Liver (tissue), 9 donors: ENCODE results near the gene CNTROB. TPM values are rescaled to one million over a fixed set of nuclear protein-coding genes. Genes with fewer than 3 reads are reported as not detected.
A peak's percentile ranks its signal among the peaks of the same experiment; 100 is the strongest.

Source experiments
- DNase-seq: peaks from one replicate; pipeline ENCODE4 v3.0.0-alpha.2; 2017; ENCODE audit warnings: low spot score
- H3K27ac ChIP-seq, 2 donors: one replicate each; pipeline ENCODE4 v1.7.0; 2013; ENCODE audit warnings: inconsistent platforms in 2 of 2, low read length in 2 of 2, control low read depth in 1 of 2, low read depth in 1 of 2, mild to moderate bottlenecking in 1 of 2
- H3K27me3 ChIP-seq, 4 donors: one replicate each; pipeline versions ENCODE4 v1.6.1 to v1.7.0; 2013; ENCODE audit warnings: low read length in 3 of 4, inconsistent platforms in 1 of 4, mild to moderate bottlenecking in 1 of 4, moderate library complexity in 1 of 4; ENCODE audit not compliant: control insufficient read depth in 4 of 4, insufficient read depth in 4 of 4
- H3K36me3 ChIP-seq, 4 donors: one replicate each; pipeline versions ENCODE4 v1.6.1 to v1.7.0; 2013; ENCODE audit warnings: low read length in 3 of 4, mild to moderate bottlenecking in 3 of 4, low read depth in 1 of 4, moderate library complexity in 1 of 4; ENCODE audit not compliant: control insufficient read depth in 4 of 4, insufficient read depth in 3 of 4
- H3K4me1 ChIP-seq, 4 donors: one replicate each; pipeline versions ENCODE4 v1.6.1 to v1.7.0; 2013; ENCODE audit warnings: low read length in 3 of 4, mild to moderate bottlenecking in 3 of 4, moderate library complexity in 1 of 4; ENCODE audit not compliant: control insufficient read depth in 4 of 4, insufficient read depth in 4 of 4
- H3K4me3 ChIP-seq, 3 donors: one replicate each; pipeline versions ENCODE4 v1.6.1 to v1.7.0; 2013; ENCODE audit warnings: low read length in 3 of 3, control low read depth in 1 of 3, low read depth in 1 of 3, mild to moderate bottlenecking in 1 of 3
- H3K9ac ChIP-seq, 2 donors: one replicate each; pipeline ENCODE4 v1.7.0; 2013; ENCODE audit warnings: low read length in 2 of 2, mild to moderate bottlenecking in 2 of 2, moderate library complexity in 2 of 2, control low read depth in 1 of 2, low read depth in 1 of 2
- H3K9me3 ChIP-seq, 4 donors: one replicate each; pipeline versions ENCODE4 v1.6.1 to v1.7.0; 2013; ENCODE audit warnings: low read length in 3 of 4; ENCODE audit not compliant: control insufficient read depth in 4 of 4
- EGR1 ChIP-seq, 2 donors: IDR thresholded peaks; 2 replicates each; pipeline ENCODE4 v1.6.1; 2016 to 2018; ENCODE audit warnings: antibody characterized with exemption in 2 of 2, low read depth in 2 of 2
- GABPA ChIP-seq, 2 donors: IDR thresholded peaks in 1 of 2; conservative IDR thresholded peaks in 1 of 2; 2 replicates each; pipeline ENCODE4 v1.6.1; 2016; ENCODE audit warnings: antibody characterized with exemption in 2 of 2, mild to moderate bottlenecking in 1 of 2, moderate library complexity in 1 of 2
- HNF4A ChIP-seq, 2 donors: conservative IDR thresholded peaks; 2 replicates each; pipeline ENCODE4 v1.6.1; 2016; ENCODE audit warnings: antibody characterized with exemption in 2 of 2, mild to moderate bottlenecking in 2 of 2
- JUND ChIP-seq, 2 donors: IDR thresholded peaks; 2 replicates each; pipeline ENCODE4 v1.6.1; 2016; ENCODE audit warnings: antibody characterized with exemption in 2 of 2
- NR2F2 ChIP-seq: IDR thresholded peaks from 2 replicates; pipeline ENCODE4 v1.6.1; 2016; ENCODE audit warnings: antibody characterized with exemption
- RAD21 ChIP-seq, 2 donors: IDR thresholded peaks; 2 replicates each; pipeline ENCODE4 v1.6.1; 2016; ENCODE audit warnings: antibody characterized with exemption in 2 of 2, mild to moderate bottlenecking in 2 of 2
- RXRA ChIP-seq, 2 donors: IDR thresholded peaks; 2 replicates each; pipeline ENCODE4 v1.6.1; 2017 to 2018; ENCODE audit warnings: antibody characterized with exemption in 2 of 2, mild to moderate bottlenecking in 1 of 2
- SP1 ChIP-seq: IDR thresholded peaks from 2 replicates; pipeline ENCODE4 v1.6.1; 2018; ENCODE audit warnings: antibody characterized with exemption, mild to moderate bottlenecking
- TAF1 ChIP-seq: conservative IDR thresholded peaks from 2 replicates; pipeline ENCODE4 v1.6.1; 2016; ENCODE audit warnings: antibody characterized with exemption, mild to moderate bottlenecking
- YY1 ChIP-seq: IDR thresholded peaks from 2 replicates; pipeline ENCODE4 v1.6.1; 2016; ENCODE audit warnings: antibody characterized with exemption, mild to moderate bottlenecking
- WGBS: extraction: QIAGEN DNeasy Blood & Tissue Kit; methylation state at CpG from one replicate; pipeline ENCODE4 v1.1.7; 2013; 5-methylcytosine and 5-hydroxymethylcytosine counted together
- polyA plus RNA-seq, 2 donors: library from polyadenylated mRNA; stranded (reverse) in 1 of 2; unstranded in 1 of 2; fragments of 200-250 nt in 1 of 2; fragments of >200 nt in 1 of 2; fragmentation: Nextera tagmentation in 1 of 2; extraction: Ambion mirVana in 1 of 2; gene quantifications; one replicate each; pipeline versions ENCODE4 v1.2.1 to v1.2.3, GENCODE V29; 2013 to 2015
- total RNA-seq, 2 donors: library from RNA; depleted of rRNA; stranded (reverse); fragments of >200 nt; gene quantifications; one replicate each; pipeline ENCODE4 v1.2.3, GENCODE V29; 2014
- TF ChIP-seq, protein P1 (sequence below): IDR thresholded peaks from 2 replicates; pipeline ENCODE4 v1.6.1; 2016; ENCODE audit warnings: antibody characterized with exemption
- TF ChIP-seq, protein P2 (sequence below): IDR thresholded peaks from 2 replicates; pipeline ENCODE4 v1.6.1; 2016; ENCODE audit warnings: antibody characterized with exemption, mild to moderate bottlenecking
- TF ChIP-seq, protein P3 (sequence below): IDR thresholded peaks from 2 replicates; pipeline ENCODE4 v1.6.1; 2016; ENCODE audit warnings: antibody characterized with exemption
- TF ChIP-seq, protein P4 (sequence below): IDR thresholded peaks from 2 replicates; pipeline ENCODE4 v1.6.1; 2016; ENCODE audit warnings: antibody characterized with exemption
- donor health status: healthy.
- donor health status: healthy.
- donor health status: healthy.
- donor health status: healthy.
- donor health status: healthy.

Gene CNTROB
- total and polyA plus RNA-seq, 4 donors, result 2.2 to 12.0 (median 8.6) TPM

DNA sequence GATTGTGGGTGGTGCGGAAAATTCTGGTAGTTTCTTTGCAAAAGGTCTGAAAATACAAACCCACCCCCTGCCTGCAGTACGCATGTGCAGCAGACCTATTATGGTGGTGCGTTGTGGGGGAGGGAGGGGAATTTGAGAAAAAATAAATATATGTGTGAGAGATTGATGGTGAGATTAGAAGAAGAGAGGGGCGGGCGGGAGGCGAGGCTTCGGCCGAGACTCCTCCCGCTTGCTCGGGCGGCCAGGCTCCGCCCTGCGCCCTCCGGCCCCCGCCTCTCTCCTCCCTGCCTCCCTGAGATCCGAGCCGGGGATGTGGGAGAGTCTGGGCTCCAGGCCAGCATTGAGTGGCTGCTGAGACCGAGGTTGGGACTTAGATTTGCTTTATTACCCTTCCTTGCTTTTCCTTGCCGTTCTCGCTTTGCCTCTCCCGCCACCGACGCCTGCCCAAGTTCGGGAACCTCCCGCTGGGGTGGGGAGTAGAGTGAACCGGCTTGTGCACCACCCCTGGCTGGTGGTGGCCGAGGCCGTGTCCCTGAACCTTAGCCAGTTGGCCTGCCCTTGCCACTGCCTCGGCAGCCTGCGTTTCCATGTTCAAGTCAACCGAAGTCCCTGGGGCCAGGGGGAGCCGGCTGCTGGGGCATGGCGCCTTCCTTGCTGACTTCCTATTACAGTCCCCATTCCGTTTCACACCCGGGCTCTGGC lies 44.4 kb upstream of the CNTROB start:
- peaks cover 9 to 46% (median 42%) of the 10 kb centered on the region in 4 donors for H3K4me1 ChIP-seq
- H3K36me3 ChIP-seq, result no peaks in the 10 kb centered on the region
- H3K9ac ChIP-seq, result peak overlapping the region in 1 of 2 donors; percentile 78
- no peak for TF ChIP-seq GABPA (IDR thresholded peaks at IDR 0.05 in 1 of 2, conservative IDR thresholded peaks at IDR 0.05 in 1 of 2)
- no peak for TF ChIP-seq RAD21 (IDR thresholded peaks at IDR 0.05)
- peak; percentile 84 for TF ChIP-seq SP1
- peak; percentile 73 to 81 for TF ChIP-seq RXRA (IDR thresholded peaks at IDR 0.05)
- TF ChIP-seq HNF4A (conservative IDR thresholded peaks at IDR 0.05), result peak in 1 of 2 donors; percentile 80
- no peak for TF ChIP-seq NR2F2
- peak; percentile 59 for TF ChIP-seq YY1
- TF ChIP-seq, protein P1, sequence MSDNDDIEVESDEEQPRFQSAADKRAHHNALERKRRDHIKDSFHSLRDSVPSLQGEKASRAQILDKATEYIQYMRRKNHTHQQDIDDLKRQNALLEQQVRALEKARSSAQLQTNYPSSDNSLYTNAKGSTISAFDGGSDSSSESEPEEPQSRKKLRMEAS, result no peak
- TF ChIP-seq, protein P2, sequence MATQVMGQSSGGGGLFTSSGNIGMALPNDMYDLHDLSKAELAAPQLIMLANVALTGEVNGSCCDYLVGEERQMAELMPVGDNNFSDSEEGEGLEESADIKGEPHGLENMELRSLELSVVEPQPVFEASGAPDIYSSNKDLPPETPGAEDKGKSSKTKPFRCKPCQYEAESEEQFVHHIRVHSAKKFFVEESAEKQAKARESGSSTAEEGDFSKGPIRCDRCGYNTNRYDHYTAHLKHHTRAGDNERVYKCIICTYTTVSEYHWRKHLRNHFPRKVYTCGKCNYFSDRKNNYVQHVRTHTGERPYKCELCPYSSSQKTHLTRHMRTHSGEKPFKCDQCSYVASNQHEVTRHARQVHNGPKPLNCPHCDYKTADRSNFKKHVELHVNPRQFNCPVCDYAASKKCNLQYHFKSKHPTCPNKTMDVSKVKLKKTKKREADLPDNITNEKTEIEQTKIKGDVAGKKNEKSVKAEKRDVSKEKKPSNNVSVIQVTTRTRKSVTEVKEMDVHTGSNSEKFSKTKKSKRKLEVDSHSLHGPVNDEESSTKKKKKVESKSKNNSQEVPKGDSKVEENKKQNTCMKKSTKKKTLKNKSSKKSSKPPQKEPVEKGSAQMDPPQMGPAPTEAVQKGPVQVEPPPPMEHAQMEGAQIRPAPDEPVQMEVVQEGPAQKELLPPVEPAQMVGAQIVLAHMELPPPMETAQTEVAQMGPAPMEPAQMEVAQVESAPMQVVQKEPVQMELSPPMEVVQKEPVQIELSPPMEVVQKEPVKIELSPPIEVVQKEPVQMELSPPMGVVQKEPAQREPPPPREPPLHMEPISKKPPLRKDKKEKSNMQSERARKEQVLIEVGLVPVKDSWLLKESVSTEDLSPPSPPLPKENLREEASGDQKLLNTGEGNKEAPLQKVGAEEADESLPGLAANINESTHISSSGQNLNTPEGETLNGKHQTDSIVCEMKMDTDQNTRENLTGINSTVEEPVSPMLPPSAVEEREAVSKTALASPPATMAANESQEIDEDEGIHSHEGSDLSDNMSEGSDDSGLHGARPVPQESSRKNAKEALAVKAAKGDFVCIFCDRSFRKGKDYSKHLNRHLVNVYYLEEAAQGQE, result peak; percentile 46
- TF ChIP-seq JUND (IDR thresholded peaks at IDR 0.05), result peak in 1 of 2 donors; percentile 35
- TF ChIP-seq EGR1 (IDR thresholded peaks at IDR 0.05; ENCODE audit: low read depth in 2 of 2), result no peak
- TF ChIP-seq, protein P3, sequence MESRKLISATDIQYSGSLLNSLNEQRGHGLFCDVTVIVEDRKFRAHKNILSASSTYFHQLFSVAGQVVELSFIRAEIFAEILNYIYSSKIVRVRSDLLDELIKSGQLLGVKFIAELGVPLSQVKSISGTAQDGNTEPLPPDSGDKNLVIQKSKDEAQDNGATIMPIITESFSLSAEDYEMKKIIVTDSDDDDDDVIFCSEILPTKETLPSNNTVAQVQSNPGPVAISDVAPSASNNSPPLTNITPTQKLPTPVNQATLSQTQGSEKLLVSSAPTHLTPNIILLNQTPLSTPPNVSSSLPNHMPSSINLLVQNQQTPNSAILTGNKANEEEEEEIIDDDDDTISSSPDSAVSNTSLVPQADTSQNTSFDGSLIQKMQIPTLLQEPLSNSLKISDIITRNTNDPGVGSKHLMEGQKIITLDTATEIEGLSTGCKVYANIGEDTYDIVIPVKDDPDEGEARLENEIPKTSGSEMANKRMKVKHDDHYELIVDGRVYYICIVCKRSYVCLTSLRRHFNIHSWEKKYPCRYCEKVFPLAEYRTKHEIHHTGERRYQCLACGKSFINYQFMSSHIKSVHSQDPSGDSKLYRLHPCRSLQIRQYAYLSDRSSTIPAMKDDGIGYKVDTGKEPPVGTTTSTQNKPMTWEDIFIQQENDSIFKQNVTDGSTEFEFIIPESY, result no peak
- DNase-seq, result peak; percentile 81
- 1% methylated on average over 35 of the region's 35 CpGs for WGBS
- H3K4me3 ChIP-seq, result peak overlapping the region; percentile 29 to 59 (median 32)
- H3K27me3 ChIP-seq, result no peaks in the 10 kb centered on the region
- H3K27ac ChIP-seq, result peak overlapping the region; percentile 72 to 89
- H3K9me3 ChIP-seq, result no peaks in the 10 kb centered on the region

DNA sequence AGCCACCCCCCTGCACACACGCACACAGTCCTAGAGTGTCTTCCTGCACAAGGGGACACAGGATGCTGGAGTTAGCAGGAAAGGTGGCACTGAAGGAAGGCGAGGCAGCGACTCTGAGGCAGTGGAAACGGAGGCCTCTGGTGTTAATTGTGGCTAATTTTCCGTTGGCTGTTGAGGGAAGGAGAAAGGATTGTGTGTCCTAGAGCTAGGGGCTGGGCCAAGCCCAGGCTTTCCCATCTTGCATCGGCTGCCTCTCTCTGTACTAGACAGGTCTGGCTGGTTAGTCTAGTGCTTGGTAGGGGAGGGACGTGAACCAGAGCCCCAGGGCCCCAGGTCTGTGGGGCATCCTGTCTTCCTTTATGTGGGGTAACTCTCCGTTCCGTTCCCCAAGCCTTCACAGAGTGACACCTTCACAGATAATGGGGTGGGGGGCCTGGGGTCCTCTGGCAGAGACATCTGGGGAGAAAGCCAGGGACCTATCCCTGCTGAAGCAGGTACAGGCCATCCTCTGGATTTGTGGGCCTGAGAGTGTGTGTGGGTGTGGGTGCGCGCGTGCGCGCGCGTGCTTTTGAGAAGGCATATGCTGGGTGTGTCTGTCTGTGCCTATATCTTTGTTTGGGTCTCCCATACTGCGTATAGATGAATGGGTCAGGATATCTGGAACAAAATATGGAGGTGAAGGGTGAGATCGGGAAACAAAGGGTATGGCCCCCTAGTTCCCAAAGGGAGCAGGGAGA lies 43.7 kb upstream of the CNTROB start, which contains the start of gene CHD3:
CHD3 (plus strand) TSS at position 606 of the 737 bp plus-strand sequence. CDS start 212 bp downstream, outside the sequence.
- DNase-seq, result no peak
- Histone ChIP-seq H3K36me3 (no peaks in the 10 kb centered on the region), H3K9me3 (no peaks in the 10 kb centered on the region), H3K27me3 (no peaks in the 10 kb centered on the region), H3K27ac (peak within 1 kb of the TSS; percentile 72 to 89), H3K4me1 (peaks cover 9 to 46% (median 42%) of the 10 kb centered on the region in 4 donors), H3K4me3 (peak within 1 kb of the TSS; percentile 32 to 59 (median 44)), H3K9ac (peak within 1 kb of the TSS; percentile 10 to 78)
- 67% methylated on average over 18 of the region's 18 CpGs for WGBS
- TF ChIP-seq, protein P4, sequence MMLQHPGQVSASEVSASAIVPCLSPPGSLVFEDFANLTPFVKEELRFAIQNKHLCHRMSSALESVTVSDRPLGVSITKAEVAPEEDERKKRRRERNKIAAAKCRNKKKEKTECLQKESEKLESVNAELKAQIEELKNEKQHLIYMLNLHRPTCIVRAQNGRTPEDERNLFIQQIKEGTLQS, result no peak
- TF ChIP-seq SP1 (peak; percentile 25), TAF1 (no peak), HNF4A (conservative IDR thresholded peaks at IDR 0.05) (no peak), GABPA (IDR thresholded peaks at IDR 0.05 in 1 of 2, conservative IDR thresholded peaks at IDR 0.05 in 1 of 2) (no peak), JUND (IDR thresholded peaks at IDR 0.05) (no peak), NR2F2 (peak; percentile 44)
- TF ChIP-seq, protein P3, result no peak
- TF ChIP-seq, protein P2, result no peak
